ENCODE measurements around the gene CCDC157. TPM values are rescaled to one million over a fixed set of nuclear protein-coding genes. Genes with fewer than 3 reads are reported as not detected.

The CCDC157 gene
- total and polyA plus RNA-seq, 9 of the 15 experiments (the other 6 are each of a cell fraction or from before 2014, with no cell fraction given) = 0.04 to 1.3 (median 0.68) TPM

DNA sequence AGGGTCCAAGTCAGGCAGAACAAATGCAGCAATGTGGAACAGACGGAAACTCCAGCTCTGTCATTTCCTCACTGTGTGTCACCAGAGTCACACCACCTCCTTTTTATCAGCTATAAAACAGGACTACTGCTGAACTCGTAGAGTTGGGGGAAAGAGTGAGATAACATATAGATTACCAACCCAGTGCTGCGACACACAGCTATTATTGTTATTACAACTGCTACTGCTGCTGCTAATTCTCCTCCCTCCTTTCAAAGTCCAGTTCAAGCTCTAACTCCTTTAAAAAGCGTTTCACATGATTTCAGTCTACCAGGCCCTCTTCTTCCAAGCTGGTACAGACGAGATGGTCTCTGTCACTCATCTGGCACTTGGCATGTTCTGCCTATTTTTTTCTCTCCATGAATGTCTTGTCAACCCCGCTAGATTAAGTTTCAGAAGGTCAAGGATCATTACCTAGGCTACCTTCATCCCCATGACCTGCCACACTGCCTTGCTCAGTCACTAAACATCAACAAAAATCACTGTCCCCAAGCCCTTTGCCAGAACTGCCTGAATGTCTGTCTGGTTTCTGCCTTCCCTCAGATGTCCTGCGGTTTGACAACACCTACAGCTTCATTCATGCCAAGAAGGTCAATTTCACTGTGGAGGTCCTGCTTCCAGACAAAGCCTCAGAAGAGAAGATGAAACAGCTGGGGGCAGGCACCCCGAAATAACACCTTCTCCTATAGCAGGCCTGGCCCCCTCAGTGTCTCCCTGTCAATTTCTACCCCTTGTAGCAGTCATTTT lies 65.1 kb downstream of the CCDC157 start (continued):
- TF ChIP-seq, protein P1, sequence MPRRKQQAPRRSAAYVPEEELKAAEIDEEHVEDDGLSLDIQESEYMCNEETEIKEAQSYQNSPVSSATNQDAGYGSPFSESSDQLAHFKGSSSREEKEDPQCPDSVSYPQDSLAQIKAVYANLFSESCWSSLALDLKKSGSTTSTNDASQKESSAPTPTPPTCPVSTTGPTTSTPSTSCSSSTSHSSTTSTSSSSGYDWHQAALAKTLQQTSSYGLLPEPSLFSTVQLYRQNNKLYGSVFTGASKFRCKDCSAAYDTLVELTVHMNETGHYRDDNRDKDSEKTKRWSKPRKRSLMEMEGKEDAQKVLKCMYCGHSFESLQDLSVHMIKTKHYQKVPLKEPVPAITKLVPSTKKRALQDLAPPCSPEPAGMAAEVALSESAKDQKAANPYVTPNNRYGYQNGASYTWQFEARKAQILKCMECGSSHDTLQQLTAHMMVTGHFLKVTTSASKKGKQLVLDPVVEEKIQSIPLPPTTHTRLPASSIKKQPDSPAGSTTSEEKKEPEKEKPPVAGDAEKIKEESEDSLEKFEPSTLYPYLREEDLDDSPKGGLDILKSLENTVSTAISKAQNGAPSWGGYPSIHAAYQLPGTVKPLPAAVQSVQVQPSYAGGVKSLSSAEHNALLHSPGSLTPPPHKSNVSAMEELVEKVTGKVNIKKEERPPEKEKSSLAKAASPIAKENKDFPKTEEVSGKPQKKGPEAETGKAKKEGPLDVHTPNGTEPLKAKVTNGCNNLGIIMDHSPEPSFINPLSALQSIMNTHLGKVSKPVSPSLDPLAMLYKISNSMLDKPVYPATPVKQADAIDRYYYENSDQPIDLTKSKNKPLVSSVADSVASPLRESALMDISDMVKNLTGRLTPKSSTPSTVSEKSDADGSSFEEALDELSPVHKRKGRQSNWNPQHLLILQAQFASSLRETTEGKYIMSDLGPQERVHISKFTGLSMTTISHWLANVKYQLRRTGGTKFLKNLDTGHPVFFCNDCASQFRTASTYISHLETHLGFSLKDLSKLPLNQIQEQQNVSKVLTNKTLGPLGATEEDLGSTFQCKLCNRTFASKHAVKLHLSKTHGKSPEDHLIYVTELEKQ (CRISPR knock-in tag; IDR thresholded peaks at IDR 0.05) = no peak
- no peak for TF ChIP-seq YBX1 (IDR thresholded peaks at IDR 0.05)
- no peak for TF ChIP-seq NRF1 (conservative IDR thresholded peaks at IDR 0.05 in 1 of 2, IDR thresholded peaks at IDR 0.05 in 1 of 2)
- no peak for TF ChIP-seq ZNF79 (CRISPR knock-in tag; IDR thresholded peaks at IDR 0.05; ENCODE audit: low read depth)
- no peak for TF ChIP-seq ZNF197 (CRISPR knock-in tag; IDR thresholded peaks at IDR 0.05; ENCODE audit: low read depth)
- no peak for TF ChIP-seq ZNF785 (CRISPR knock-in tag; IDR thresholded peaks at IDR 0.05)
- no peak for TF ChIP-seq SAFB (IDR thresholded peaks at IDR 0.05; ENCODE audit: borderline replicate concordance, low read depth, low read length)
- no peak for TF ChIP-seq MCM5 (IDR thresholded peaks at IDR 0.05; ENCODE audit: low read depth)
- TF ChIP-seq CHCHD3 (CRISPR knock-in tag; IDR thresholded peaks at IDR 0.05) = no peak
- TF ChIP-seq, protein P2, sequence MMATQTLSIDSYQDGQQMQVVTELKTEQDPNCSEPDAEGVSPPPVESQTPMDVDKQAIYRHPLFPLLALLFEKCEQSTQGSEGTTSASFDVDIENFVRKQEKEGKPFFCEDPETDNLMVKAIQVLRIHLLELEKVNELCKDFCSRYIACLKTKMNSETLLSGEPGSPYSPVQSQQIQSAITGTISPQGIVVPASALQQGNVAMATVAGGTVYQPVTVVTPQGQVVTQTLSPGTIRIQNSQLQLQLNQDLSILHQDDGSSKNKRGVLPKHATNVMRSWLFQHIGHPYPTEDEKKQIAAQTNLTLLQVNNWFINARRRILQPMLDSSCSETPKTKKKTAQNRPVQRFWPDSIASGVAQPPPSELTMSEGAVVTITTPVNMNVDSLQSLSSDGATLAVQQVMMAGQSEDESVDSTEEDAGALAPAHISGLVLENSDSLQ (IDR thresholded peaks at IDR 0.05) = peak; percentile 58; the same call in 1 of the 2 replicates
- TF ChIP-seq, protein P3, sequence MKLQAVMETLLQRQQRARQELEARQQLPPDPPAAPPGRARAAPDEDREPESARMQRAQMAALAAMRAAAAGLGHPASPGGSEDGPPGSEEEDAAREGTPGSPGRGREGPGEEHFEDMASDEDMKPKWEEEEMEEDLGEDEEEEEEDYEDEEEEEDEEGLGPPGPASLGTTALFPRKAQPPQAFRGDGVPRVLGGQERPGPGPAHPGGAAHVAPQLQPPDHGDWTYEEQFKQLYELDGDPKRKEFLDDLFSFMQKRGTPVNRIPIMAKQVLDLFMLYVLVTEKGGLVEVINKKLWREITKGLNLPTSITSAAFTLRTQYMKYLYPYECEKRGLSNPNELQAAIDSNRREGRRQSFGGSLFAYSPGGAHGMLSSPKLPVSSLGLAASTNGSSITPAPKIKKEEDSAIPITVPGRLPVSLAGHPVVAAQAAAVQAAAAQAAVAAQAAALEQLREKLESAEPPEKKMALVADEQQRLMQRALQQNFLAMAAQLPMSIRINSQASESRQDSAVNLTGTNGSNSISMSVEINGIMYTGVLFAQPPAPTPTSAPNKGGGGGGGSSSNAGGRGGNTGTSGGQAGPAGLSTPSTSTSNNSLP (IDR thresholded peaks at IDR 0.05; ENCODE audit: borderline replicate concordance, low read depth, low read length) = peak; percentile 87; the same call in 1 of the 2 replicates
- TF ChIP-seq EWSR1 (IDR thresholded peaks at IDR 0.05; ENCODE audit: borderline replicate concordance, low read depth, partially characterized antibody) = no peak
- TF ChIP-seq MAFF (IDR thresholded peaks at IDR 0.05; ENCODE audit: low read length) = no peak
- no peak for TF ChIP-seq ASH1L (IDR thresholded peaks at IDR 0.05; ENCODE audit: borderline replicate concordance, low read depth, partially characterized antibody)
- no peak for TF ChIP-seq SRSF7 (optimal IDR thresholded peaks at IDR 0.05; ENCODE audit: low read depth, low read length)
- no peak for TF ChIP-seq CBX3 (IDR thresholded peaks at IDR 0.05; ENCODE audit: borderline replicate concordance in 1 of 2, low read length in 2 of 2)
- TF ChIP-seq HNRNPL (IDR thresholded peaks at IDR 0.05; ENCODE audit: low read depth, low read length) = no peak
- TF ChIP-seq ZSCAN29 (IDR thresholded peaks at IDR 0.05) = no peak
- peak; percentile 53; the same call in 1 of the 2 replicates for TF ChIP-seq NBN (IDR thresholded peaks at IDR 0.05; ENCODE audit: low read depth)
- peak in 1 of 2 experiments; percentile 79; a peak in 2 of 4 replicates for TF ChIP-seq TBL1XR1 (IDR thresholded peaks at IDR 0.05; ENCODE audit: low read length in 2 of 2)
- no peak for TF ChIP-seq ZNF75A (CRISPR knock-in tag; IDR thresholded peaks at IDR 0.05)
- TF ChIP-seq CBFA2T3 (IDR thresholded peaks at IDR 0.05) = peak; percentile 92
